Left hindlimb (tissue), 1 donor: ENCODE data around the gene TPM2.

Experiments
- DNase-seq: peaks from one replicate; pipeline ENCODE4 v3.0.0-alpha.2; 2018

Gene TPM2

DNA sequence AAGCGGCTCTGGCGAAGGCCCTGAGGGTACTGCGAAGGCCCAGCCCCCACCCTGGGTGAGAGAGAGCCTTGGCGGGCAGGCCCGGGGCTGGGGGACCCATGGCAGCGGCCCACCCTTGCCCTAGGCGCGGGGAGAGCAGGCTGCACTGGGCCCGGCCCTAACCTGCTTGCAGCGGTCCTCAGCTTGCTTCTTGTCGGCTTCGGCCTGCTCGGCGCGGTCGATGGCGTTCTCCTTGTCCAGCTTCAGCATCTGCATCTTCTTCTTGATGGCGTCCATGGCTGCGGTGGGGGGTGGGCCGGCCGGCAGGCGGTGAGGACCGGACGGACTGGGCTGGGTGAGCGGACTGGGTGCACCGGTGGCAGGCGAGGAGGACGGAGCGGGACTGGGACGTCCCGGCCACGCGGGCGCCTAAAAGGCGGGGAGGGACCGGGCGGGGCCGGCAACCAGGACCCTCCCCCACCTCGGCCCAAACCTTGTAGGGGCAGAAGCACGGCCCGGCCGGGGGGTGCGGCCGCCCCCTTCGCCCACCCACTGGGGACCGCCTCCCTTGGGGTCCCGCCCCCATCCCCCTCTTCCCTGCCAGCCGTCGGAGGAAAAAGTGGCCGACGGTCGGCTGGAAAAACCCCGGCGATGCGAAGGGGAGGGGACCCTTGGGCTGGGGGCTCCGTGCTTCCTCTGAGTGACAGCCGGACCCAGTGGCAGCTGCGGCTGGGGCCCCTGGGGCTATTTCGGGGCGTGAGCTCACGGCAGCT lies at the start of gene TPM2:
Gene TPM2 (minus strand): TSS at position 384 of the 752 bp plus-strand sequence. CDS start 108 bp downstream, at position 276.
- DNase-seq, result peak; percentile 87

DNA sequence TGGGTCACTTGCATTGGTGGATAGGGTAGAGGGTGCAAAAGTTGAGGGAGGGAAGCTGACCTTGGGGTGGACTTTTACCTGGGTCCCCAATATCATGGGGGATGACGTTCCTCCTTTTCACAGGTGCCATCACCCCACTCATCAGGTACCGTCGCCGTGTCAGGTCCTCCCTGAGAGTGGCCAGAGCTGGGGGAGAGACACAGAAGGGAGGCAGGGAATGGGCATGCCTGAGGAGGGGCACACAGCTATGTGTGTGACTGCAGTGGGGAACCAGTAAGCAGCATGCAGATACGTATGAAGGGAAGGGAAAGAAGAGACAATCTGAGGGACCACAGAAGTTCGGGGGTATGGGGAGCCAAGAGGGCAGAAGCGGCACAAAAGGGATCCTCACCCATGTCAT lies 49.2 kb upstream of the TPM2 start:
- peak; percentile 13 for DNase-seq

DNA sequence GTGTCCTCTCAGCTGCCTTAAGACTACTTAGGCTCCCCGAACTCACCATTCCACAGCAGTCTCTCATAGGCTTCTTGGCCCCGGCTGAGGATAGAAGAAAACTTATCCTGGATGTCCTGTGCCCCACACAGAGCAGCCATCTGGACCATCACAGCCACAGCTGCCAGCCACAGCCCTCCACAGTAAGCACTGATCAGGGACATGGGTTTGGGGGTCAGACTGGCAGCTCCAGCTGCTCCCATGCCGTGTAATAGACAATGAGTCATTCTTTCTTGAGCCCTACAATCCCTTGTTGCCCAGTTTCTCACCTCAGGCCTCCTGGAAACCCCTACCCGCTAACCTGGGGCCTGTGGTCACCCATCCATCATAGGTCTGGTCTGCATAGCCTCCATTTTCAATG lies 48.5 kb upstream of the TPM2 start:
- DNase-seq, result peak; percentile 15

GRCh38 chr9:35737143-35737542 lies 47.4 kb upstream of the TPM2 start:
- DNase-seq, result no peak

DNA sequence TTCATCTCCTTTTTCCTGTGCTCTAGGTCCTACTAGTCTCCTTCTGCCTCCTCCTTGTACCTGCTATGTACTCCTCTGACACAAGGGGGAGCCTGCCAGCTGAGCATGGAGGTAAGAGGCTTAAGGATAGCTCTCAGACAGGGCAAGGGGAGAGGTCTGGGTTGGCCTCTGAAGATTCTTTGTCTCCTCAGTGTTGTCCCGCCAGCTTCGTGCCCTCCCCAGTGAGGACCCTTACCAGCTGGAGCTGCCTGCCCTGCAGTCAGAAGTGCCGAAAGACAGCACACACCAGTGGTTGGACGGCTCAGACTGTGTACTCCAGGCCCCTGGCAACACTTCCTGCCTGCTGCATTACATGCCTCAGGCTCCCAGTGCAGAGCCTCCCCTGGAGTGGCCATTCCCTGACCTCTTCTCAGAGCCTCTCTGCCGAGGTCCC lies 46.5 kb upstream of the TPM2 start:
- DNase-seq, result peak; percentile 77

GRCh38 chr9:35734096-35734495 lies 44.4 kb upstream of the TPM2 start:
- no peak for DNase-seq

DNA sequence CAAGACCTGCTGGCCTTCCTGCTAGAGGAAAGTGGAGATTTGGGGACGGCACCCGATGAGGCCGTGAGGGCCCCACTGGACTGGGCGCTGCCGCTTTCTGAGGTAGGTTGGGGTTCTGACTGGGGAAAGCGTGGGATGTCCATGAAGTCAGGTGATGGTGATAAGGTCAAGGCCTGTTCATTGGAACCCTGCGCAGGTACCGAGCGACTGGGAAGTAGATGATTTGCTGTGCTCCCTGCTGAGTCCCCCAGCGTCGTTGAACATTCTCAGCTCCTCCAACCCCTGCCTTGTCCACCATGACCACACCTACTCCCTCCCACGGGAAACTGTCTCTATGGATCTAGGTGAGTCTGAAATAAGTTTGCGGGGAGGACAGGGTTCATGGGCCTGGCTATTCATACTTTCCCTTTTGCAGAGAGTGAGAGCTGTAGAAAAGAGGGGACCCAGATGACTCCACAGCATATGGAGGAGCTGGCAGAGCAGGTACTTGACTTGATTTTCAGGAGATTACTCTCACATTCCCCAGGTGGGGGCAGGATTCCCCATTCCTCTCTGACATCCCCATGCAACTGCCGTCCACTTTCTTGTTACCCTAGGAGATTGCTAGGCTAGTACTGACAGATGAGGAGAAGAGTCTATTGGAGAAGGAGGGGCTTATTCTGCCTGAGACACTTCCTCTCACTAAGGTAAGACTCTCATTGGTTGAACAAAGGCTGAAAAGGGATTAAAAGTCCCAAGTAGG lies 43.2 kb upstream of the TPM2 start:
- peak; percentile 45 for DNase-seq

GRCh38 chr9:35732185-35732799 lies 42.6 kb upstream of the TPM2 start, which contains the start of the genes CREB3 and TLN1:
Gene CREB3, plus strand, starts transcription at chr9:35732666. Its CDS starts 107 bp downstream, at chr9:35732773.
Gene TLN1, minus strand, starts transcription at chr9:35732195. Its CDS starts 6,501 bp downstream, at chr9:35725694.
- DNase-seq, result peak; percentile 98

DNA sequence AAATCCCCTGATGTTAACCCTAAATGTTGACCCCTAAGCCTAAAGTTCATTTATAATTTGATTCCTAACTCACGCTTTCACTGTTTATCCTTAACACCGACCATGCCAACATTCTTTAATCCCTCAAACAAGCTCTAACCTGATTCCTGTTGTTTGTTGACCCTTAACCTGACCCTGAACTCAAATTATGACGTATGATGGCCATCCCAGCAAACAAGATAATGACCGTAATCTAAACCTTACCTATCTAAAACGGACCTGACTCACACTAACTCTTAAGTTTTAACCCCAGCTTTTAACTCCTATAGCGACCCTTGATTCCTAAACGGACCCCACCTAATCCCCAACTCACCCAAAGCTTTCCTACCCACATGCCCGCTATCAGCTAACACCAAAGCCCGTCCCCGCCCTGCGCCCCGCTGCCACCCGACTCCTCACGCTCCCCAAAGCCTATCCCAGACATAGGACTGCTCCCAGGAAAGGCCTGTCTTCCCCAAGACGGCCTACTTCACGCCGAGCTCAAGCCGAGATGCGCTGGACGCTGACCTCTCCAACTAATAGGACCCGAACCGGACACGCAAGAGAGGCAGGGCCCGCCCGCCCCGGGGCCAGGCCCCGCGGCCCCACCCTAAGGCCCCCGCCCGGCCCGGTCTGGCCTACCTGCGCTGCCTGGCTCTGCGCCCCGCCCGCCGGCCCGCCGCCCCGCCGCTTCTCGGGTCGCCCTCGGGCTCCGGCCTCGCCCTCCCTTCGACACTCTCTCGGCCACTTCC lies 41.9 kb upstream of the TPM2 start:
- no peak for DNase-seq

- DNase-seq, result no peak
These were observed 40.7 kb upstream of the TPM2 start for GRCh38 chr9:35730486-35730854.

- peak; percentile 72 for DNase-seq
These were observed 40.2 kb upstream of the TPM2 start for GRCh38 chr9:35729700-35730485.

GRCh38 chr9:35729101-35729500 lies 39.4 kb upstream of the TPM2 start:
- no peak for DNase-seq

DNA sequence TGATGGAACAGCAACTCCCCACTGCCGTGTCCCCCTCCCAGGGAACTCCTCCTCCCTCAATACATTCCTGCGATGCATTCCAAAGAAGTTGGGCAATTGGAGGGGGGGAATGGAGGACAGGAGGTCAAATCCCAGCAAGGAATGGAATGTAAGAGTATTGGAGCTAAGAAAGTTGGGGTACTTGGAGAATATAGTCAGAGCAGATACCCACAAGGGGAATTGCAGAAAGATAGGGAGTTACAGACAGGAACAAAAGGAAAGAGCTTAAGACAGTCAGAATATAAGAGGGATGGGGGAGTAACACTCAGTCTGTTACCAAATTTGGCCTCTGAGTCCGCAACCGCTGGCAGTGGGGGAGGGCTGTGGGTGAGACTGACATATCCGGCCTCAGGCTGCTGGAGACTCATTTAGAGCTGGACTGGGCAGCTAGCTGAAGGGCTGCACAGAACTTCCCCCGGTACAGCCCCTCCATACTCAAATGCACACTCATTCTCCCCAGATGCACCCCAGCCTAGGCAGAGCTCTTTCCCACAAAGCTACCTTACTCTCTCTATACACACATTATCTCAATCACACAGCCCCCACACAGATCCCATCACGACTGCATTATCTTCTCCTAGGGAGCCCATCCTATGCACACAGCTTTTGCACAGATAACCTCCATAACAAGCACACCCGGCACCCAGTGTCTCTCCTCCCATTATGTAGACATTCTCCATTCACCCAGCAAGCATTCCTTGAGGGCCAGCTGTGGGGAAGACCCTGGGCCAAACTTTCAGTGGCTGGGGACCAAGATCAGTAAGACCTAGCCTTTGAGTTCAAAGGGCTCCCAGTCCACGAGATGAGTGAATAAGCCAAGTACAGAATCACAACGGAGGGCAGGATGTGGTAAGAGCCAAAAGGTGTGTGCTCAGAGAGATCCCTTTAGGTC lies 38.6 kb upstream of the TPM2 start:
- DNase-seq, result peak; percentile 79

DNA sequence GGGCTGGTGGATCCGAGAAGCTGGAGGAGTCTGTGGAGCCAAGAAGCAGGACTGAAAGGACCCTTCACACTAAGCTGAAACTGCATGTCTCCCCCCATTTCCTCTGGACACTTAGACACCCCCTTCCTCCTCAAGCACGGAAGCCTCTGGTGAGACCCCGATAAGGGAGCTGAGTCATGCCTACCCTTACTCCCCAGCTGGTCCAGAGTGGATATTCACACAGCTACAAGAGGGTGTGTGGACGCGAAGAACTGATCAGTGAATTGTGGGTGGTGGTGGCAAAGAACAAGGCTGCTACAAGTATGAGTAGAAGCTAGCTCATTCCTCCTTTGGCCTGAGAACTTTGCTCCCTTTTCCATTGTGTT lies 37.9 kb upstream of the TPM2 start:
- no peak for DNase-seq

DNA sequence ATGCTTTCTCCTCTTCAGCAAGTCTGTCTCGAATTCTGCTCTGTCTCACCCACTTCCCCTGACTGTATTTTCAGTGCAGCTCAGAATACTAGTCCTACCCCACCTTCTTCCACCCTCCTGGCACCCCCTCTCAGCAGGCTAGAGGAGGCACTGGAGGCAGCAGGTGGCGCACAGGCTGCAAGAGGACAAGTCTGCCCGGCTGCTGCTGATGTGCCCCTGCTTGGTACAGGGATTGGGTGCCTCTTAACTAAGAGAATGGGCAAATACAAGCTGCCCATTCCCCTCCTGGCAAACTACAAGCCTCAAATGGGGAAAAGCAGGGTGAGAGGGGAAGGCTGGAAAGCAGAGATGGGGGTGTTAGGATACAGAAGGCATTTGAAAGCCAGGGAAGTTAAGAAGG lies 37.2 kb upstream of the TPM2 start:
- no peak for DNase-seq

DNA sequence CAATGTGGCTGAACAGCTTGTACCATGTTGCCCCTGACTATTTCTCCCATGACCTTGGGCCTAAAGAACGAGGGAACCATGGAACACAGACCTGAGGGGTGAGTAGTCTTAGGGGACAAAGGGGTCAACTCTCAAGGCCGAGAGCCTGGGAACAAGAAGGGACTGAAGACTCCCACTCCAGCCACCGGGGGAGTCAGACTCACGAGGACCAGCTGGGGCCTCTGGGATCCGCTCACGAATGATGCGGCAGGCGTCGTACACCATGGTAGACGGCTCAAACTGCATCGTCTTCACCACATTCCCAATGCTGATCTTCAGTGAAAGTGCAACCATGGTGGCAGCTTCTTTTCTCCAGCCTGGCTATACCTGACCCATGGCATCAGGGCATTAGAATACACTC lies 35.6 kb upstream of the TPM2 start:
- no peak for DNase-seq

GRCh38 chr9:35723908-35724307 lies 34.2 kb upstream of the TPM2 start:
- no peak for DNase-seq

DNA sequence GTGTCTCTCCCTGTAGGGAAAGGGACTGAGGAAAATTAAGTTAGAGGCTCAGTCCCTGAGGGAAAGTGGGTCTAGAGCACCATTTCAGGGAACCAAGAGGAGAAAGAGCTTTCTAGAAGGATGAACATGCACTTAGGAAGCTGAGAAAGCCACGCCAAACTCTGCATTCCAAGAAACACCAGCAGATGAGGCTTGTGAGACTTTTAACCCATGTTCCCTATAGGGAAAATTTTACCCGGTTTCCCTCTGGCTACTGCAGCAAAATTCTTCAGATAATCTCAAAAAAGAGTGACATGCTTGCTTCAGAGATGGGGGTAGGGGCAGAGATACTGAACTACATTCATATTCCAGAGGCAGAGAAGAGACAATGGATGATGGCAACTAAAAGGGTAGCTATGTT lies 33.7 kb upstream of the TPM2 start:
- DNase-seq, result no peak

DNA sequence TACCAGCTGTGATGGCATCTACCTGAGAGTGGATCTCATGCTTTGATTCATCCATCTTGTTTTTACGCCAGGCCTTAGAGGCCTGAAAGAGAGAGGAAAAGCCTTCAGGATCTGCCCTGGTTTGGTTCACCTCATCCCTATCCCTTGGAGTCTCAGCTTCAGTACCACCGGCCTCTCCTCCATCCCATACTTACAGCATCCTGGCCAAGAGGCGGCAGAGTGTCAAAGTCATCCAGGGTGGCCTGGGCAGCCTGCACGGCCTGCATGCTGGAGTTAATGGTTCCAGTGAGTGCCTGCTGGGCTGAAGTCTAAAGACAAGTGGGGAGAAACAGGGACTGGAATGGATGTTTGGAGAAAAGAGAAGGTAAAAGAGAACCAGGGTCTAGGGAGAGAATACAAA lies 29.8 kb upstream of the TPM2 start:
- no peak for DNase-seq

DNA sequence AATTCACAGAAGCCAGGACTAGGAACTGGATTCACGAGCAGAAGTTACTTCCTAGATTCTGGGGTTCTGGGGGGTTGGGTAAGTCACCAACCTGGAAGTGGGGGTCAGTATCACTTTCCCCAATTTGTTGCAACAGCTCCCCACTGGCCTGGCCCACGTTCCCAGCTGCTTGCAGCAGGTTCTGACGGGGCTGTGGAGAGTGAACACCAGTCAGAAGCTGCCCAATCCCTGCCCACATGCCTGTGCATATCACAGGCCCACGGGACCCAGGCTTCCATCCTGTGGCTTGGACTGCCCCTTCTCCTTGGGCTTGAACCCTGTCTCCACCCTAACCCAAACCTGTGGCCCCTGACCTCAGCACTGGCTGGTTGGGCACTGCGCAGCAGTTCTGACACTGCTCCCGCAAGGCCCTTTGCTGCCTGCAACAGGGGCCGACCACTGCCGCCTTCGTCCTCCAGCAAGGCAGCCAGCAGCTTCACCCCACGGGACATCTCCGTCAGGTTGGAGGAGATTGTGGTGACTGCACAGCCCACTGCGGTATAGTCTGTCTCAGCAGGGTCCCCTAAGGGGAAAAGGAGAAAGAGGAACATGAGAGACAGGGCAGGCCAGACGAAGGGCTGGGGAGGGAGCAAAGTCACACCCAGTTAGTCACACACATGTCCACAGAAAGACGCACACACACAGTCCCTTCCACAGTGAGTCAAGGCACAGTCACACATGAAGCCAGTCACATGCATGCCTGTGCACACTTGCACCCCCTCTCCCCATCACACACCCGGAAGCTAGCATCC lies 29.2 kb upstream of the TPM2 start:
- DNase-seq, result no peak
